DMS 273 (cell line): ENCODE data around the gene ARID3A.
"Not testable (repeated sequence)": the region's sequence is repeated elsewhere in the genome, so short reads cannot be mapped to it uniquely, and the experiment has no call there.

Source experiments
- DNase-seq: peaks from one replicate; lab custom pipeline; 2025; ENCODE audit not compliant: unreplicated experiment; lab: John Stamatoyannopoulos, UW

ARID3A gene

DNA sequence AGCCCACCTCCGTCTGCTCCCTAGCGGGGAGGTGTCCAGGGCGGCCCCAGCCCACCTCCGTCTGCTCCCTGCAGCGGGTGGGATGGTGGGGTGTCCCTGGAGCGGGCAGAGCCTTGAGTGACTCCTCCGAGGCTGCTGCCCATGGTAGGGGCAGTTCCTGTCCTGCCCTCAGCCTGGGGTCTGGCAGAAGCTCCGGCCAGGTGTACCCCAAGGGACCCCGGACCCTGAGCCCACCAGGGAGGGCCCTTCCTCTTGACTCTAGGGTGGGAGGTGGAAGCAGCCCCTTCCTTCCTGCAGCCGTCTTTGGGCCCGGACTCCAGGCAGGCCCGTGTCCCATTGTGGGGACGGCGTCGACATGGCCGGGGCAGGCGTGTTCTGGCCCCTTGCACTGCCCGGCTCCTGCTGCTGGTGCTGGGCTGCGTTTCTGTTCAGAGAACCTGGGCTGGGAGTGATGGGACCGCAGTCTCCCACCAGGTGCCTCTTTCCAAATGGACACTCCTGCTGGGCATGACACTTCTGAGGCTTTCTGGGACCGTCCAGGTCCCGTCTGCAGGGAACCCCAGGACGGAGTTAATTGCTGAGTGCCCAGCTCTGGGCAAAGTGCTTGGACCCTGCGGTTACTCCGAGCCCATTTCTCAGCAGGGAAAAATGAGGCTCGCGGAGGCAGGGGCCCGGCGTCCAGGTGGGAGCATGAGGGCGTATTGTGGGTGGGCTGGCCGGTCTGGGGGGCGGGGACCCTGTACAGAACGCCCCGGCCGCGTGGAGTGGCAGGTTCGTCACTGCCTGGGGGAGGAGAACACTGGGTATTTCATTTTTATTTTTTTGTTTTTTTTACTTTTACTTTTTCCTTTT is 19.8 kb downstream of the ARID3A start:
- DNase-seq: no peak

DNA sequence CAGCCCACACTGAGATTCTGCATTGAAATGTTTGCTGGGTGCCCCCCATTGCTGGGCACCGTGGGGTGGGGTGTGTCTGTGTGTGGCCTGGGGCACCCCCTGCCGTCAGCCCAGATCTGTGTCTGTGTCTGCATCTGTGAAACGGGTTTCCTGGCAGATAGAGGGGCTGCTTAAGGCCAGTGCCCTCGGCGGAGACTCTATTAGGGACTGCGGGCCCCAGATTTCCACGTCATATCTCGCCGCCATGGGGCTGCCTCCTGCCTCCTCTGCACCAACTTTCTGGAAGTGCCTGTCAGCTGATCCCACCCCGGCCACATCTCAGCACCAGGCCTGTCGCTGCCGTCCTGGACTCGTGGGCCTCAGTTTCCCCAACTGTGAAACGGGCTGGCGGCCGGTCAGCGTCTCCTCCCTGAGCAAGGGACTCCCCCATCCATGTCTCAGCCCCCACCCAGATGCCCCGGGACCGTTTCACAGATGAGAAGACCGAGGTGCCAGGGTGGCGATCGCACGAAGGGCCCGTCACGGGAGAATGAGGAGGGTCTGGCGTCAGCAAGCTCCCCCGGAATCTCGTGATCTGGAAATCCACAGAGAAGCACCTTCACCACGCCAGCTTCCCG is 21.4 kb downstream of the ARID3A start:
- no peak for DNase-seq

DNA sequence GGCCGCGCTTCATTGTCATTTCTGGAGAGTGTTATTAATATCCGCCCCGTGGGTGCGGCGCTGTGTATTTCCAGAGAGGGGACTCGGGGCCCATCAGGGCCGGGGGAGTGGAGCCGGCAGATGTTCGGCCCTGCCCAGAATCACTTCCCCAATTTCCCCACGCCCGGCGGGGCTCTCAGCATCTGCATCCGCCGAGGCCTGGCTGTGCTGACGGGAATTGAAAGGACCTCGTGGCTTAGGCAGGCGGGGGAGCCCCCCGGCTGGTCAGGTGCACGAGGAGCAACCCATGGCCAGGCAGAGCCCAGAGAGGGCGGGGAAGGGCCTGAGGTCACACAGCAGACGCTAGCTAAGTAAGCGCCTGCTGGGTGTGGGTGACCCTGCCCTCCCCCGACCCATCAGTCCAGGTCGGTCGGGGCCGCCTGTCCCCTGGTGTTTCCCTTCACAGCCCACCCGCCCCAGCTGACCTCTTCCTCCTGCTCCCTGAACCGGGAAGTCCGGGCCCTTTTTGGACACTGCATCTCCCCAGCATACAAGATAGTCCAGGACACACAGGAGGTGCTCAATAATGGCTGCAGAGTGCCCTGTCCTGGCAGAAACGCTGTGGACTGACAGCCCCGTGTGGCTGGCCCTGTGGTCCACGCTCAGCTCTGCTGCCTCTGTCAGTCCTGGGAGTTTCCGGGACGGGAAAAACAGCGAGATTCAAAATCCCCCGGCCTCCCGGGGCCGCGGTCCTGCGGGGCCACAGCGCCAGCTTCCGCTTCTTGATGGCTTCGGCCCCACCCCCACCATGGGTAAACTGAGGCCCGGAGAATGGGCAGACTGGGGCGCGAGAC is 22.1 kb downstream of the ARID3A start:
- DNase-seq: no peak

DNA sequence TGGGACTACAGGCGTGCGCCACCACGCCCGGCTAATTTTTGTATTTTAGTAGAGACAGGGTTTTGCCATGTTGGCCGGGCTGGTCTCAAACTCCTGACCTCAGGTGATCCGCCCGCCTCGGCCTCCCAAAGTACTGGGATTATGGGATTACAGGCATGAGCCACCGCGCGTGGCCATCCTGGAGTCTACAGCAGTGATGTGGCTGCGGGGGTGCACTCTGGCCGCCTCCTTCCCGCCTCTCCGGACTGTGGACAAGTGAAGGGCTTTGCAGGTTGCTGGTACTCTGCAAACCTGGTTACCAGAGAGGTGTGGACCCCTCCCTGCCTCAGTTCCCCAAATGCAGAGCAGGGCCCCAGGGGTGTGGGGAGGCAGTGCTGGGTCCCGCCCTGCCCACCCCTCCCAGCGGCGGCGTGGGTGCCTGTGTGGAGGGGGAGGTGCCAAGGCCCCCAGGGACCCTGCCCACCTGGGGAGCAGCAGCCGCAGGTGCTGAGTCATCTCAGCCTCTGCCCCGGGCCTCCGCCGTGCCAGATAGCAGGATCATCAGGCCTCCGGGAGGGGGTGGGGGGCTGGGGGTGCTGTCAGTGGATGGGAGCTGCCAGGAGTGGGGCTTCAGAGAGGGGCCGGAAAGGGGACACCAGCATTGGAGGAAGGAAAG is 23.1 kb downstream of the ARID3A start:
- DNase-seq: no peak

DNA sequence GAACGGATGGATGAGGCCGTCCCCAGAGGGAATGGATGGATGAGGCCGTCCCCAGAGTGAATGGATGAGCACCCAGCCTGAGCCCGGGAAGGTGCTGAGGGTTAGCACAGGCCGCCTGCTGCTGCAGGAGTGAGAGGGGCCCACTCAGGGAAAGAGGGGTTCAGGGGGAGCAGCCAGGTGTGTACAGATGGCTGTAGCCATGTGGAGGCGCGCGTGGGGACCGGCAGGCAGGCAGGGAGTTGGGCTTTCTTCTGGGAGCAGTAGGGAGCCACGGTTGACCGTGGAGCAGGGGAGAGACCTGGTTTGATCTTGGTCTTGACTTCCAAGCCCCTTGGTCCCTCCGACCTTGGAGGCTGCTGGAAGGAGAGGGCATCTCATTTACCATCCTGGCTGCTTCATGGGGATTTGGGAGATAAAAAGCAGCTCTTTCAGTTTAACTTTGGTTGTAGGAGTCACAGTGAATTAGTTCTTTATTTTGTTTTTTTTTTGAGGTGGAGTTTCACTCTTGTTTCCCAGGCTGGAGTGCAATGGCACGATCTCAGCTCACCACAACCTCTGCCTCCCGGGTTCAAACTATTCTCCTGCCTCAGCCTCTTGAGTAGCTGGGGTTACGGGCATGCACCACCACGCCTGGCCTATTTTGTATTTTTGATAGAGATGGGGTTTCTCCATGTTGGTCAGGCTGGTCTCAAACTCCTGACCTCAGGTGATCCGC is 24.7 kb downstream of the ARID3A start:
- no peak for DNase-seq

DNA sequence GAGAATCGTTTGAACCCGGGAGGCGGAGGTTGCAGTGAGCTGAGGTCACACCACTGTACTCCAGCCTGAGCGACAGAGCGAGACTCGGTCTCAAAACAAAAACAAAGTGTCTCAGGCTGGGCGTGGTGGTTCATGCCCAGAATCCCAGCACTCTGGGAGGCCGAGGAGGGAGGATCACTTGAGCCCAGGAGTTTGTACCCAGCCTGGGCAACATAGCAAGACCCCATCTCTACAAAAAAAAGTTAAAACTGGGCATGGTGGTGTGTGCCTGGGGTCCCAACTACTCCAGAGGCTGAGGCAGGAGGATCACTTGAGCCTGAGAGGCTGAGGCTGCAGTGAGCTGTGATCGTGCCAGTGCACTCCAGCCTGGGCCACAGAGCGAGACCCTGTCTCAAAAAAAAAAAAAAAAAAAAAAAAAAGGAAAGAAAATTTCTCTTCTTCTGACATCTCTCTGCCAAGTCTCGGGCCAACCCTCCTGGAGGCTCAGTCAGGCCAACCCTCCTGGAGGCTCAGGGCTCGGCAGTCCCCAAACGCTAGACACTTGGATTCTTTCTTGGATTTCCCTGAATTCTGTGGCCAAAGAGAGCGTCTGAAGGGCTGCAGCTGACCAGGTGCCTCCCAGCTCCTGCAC is 26.3 kb downstream of the ARID3A start:
- no peak for DNase-seq

DNA sequence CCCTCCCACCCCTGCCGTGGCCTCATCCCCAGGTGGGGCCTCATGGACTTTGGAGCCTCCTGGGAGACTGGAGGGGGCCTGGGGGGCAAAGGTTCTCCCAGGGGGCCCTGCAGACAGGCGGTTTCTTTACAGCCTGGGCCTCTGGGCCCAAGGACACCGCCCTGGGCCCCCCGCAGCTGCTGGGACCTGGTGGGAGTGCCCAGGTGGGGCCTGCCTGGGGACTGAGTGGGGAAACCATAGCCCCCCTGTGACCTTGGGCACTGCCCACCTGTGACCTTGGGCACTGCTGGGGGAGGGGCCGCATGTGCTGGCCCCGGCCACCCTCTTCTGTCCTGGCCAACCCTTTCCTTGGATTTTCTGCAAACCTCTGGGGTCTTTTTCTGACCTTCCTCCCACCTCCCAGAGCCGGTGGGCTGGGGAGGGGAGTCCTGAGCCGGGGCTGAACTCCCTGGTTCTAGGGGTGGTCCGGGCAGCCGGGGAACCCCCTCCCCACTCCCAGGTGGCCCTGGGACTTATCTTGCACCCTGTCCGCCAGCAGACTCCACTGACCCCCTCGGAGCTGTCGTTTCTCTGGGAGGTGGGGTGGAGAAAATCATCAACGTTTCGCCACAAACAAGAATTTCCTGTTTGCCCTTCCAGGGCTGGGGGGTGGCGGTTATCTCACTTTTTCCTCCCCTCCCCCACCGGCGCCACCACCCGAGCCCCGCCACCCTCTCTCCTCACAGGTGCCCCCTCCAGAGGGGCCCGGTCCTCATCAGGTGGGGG is 27.0 kb downstream of the ARID3A start:
- no peak for DNase-seq

DNA sequence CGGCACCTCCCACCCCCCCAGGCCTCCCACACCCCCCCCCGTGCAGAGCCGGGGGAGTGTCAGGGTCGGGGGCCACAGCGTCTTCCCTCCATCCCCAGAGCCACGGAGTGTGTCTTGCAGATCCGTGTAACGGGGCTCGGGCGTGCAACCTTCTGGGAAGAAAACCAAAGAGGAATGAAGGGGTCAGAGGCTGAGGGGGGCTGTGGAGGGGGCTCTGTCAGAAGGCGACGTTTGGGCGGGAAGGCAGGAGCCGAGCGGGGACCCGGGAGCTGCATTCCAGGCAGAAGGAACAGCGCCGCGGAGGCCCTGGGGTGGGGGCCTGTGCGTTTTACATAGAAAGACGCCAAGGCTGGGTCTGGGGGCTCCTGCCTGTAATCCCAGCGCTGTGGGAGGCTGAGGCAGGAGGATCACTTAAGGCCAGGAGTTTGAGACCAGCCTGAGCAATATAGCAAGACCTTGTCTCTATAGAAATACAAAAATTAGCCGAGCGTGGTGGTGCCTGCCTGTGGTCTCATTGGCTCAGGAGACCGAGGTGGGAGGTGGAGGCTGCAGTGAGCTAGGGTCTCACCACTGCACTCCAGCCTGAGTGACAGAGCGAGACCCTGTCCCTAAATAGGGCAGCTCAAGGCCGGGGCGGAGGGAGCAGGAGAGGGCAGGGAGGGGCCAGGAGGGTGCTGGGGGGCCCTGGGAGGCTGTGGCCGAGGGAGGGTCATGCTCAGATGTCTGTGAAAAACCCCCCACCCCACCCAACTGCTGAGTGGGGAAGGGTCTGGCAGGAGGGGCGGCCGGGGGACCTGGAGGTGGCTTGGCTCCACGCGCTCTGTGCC is 27.8 kb downstream of the ARID3A start:
- DNase-seq: no peak

DNA sequence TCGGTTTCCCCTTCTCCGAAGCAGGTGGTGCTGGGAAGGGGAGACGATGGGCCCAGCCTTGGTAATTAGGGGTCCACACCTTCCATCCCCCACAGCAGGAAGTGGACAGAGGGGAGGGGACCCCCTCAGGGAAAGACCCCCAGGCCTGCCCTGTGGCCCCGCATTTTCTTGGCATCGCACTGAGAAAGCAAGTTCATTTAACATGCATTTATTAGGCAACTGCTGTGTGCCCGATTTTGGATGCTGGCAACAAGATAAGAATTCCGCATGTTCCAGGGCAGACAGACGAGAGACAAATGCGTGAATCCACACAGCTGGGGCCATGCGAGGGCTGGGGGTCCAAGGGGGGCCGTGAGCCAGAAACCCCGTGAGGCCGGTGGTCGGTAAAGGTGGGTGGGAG is 28.4 kb downstream of the ARID3A start:
- DNase-seq: no peak

DNA sequence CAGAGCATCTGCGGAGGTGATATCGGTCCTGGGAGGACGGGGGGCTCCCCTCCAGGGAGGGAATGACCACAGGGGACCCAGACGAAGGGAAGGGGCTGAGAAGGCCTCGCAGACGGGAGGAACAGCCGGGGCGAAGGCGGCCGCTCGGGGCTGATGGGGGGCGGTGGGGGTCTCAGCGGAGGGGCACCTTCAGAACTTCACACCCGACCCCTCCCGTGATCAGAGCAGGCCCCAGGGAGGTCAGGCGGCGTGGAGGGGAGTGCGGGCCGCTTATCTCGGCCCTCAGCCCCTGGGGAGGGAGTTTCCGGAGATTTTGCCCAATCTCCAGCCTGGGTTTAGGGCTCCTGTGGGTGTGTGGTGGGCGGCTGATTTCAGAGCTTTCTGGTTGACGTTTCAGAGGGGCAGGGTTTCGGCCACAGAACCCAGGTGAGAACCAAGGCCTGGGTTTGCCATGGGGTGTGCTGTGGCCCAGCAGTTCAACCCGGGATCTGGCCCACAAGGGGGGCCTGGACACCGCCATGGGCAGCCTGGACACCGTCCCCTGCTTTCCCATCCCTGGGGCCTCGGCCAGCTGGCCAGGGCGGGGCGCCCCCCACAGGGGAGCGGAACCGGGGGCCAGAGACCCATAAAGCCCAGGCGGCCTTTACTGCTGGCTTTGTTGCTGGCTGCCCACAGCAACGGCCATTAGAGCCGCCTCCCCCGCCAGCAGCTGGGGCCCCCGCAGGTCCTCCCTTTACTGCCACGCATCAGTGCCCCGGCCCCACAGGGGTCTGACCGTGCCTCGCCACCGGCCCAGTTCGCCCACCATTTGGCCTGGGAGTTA is 29.0 kb downstream of the ARID3A start:
- no peak for DNase-seq

DNA sequence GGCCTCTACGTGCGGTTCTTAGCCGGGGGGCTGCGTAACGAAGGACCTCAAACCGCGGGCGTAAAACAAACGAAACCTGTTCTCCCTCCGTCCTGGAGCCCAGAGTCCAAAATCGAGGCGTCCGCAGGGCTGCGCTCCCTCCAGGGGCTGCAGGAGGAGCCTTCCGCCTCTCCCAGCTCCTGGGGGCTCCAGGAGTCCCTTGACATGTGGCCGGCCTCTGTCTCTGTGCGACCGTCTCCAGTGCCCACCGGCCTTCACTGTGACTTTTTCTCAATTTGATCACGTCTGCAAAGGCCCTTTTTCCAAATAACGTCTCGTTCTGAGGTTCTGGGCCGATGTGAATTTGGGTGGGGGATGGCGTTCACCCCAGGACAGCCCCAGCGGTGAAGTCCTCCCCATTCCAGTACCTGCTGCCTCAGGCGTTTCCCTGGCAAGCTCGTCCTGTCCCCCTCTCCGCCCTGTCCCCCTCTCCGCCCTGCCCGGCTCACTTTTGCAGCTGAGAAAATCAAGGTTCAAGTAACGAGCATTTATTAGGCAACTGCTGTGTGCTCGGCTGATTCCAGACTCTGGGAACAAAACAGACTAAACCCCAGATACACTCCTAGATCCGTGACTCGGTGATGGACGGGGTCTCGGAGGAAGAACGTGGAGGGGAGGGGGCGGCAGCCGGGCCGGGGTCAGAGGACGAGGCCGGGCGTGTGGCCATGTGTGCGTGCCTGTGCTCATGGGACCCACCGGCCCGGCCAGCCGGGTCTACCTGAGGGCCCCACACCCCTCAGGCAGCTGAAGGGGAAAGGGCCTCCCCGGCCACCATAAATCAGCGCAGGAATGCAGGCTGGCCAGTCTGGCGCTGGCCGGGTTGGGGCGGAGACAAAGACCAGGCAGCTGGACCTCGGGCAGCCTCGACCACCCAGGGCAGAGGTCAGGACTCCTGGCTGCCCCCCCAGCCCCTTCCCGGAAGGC is 30.2 kb downstream of the ARID3A start:
- DNase-seq: no peak

DNA sequence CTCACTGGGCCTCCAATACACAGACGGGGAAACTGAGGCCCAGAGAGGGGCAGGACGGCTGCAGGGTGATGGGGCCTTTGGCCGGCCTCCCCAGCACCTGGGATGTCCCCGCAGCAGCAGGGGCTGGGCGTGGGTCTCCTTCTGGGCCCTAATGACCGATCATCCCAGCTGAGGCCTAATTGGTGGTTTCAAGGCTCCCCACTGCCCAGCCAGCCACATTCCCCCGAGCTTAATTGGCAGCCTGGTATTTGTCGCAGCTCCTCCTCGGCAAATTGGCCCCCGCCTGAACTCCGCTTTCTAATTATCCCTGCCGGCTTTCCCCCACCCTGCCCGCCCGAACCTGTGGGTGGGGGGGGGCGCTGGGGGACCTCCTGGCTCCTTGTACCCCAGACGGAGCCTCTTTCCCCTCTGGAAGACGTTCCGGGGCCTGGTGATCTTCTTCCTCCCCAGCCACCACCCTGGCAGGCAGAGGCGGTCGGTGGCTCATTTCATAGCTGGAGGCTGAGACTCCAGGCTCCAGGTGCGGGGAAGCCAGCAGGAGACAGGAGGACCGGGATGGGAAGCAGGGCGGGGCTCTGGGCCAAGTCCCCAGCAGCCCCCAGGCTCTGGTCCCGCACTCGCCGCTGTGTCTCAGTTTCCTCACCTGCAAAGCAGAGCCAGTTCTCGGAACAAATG is 31.1 kb downstream of the ARID3A start:
- peak; percentile 48 for DNase-seq

DNA sequence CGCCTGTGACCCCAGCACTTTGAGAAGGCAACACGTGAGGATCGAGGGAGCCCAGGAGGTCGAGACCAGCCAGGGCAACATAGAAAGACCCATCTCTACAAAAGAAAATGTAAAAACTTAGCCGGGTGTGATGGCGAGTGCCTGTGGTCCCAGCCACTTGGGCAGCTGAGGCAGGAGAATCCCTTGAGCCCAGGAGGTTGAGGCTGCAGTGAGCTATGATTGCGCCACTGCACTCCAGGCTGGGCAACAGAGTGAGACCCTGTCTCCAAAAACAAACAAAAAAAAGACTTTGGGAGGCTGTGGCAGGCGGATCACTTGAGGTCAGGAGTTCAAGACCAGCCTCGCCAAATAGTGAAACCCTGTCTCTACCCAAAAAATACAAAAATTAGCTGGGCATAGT is 31.7 kb downstream of the ARID3A start:
- DNase-seq: not testable (repeated sequence)

DNA sequence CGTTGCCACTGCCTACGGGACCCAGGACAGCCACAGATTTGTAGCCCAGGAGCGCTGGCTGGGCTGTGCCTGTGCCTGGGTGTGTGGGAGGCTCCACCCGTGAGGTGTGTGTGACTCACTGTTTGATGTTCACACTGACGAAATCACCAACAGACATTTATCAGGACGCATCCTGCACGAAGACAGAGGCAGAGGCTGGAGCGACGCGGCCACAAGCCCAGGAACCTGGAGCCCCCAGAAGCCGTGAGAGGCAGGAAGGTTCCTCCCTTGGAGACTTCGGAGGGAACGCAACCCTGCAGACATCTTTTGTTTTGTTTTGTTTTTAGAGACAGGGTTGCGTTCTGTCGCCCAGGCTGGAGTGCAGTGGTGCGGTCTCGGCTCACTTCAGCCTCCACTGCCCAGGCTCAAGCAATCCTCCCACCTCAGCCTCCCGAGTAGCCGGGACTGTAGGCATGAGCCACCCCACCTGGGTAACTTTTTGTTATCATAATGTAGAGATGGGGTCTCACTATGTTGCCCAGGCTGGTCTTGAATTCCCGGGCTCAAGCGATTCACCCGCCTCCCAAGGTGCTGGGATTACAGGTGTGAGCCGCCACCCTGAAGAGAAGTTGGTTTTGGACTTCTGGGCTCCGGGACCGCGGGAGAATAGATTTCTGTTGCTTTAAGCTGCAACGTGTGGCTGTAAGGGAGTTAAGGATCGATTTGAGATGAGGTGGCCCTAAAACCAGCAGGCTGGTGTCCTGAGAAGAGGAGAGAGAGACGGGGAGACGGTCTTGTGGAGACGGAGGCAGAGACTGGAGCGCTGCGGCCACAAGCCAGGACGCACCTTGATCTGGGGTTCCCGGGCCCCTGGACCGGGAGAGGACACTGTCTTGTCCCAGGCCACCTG is 33.4 kb downstream of the ARID3A start:
- DNase-seq: no peak

DNA sequence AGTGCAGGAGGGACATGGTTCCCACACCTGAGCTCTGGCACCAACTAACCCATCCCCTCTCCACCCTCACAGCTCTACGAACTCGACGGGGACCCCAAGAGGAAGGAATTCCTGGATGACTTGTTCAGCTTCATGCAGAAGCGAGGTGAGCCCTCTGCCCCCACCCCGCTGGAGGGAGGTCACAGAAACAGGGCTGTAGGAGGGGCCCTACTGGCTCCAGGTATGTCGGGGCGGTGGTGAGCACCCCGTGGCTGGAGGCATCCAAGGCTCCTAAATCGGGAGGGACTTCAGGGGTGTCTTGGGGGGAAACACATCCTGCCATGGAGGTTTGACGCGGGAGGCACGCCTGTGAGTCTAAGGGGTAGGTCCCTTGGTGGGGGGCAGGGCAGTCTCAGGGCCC is 34.2 kb downstream of the ARID3A start:
- peak; percentile 38 for DNase-seq
